ENCODE data around the gene TSSK6. TPM values are rescaled to one million over a fixed set of nuclear protein-coding genes. Genes with fewer than 3 reads are reported as not detected.

Gene TSSK6
- total RNA-seq, 2 donors from 2014 or later, result 1.5 to 3.6 TPM

- H3K4me1 ChIP-seq (ENCODE audit: control insufficient read depth in 1 of 2, low read depth in 2 of 2), result peaks cover 0 to 11% of the 10 kb centered on the region in 2 donors
- no peaks in the 10 kb centered on the region for H3K27me3 ChIP-seq (replicated peaks; ENCODE audit: insufficient read depth)
- no peaks in the 10 kb centered on the region for H3K9me3 ChIP-seq
- no peak overlapping the region for H3K4me3 ChIP-seq
- H3K36me3 ChIP-seq, result peaks cover 52% of the 10 kb centered on the region
- no peak for ATAC-seq (ENCODE audit: insufficient number of reproducible peaks, low FRiP score, low read depth)
- no peak overlapping the region for H3K27ac ChIP-seq
- TF ChIP-seq CTCF (IDR thresholded peaks at IDR 0.05), result no peak
- DNase-seq (ENCODE audit: low spot score), result no peak
Observed at GRCh38 chr19:19502808-19503602, 12.3 kb downstream of the TSSK6 start.

GRCh38 chr19:19502281-19502680, 13.1 kb downstream of the TSSK6 start:
- Histone ChIP-seq H3K36me3 (peaks cover 55% of the 10 kb centered on the region), H3K27ac (no peak overlapping the region), H3K9me3 (no peaks in the 10 kb centered on the region), H3K4me3 (no peak overlapping the region), H3K4me1 (ENCODE audit: control insufficient read depth in 1 of 2, low read depth in 2 of 2) (peaks cover 0 to 11% of the 10 kb centered on the region in 2 donors), H3K27me3 (replicated peaks; ENCODE audit: insufficient read depth) (no peaks in the 10 kb centered on the region)
- DNase-seq (ENCODE audit: low spot score) (no peak), ATAC-seq (ENCODE audit: insufficient number of reproducible peaks, low FRiP score, low read depth) (no peak)
- no peak for TF ChIP-seq CTCF (IDR thresholded peaks at IDR 0.05)

- H3K4me3 ChIP-seq, result no peak overlapping the region
- peaks cover 0 to 11% of the 10 kb centered on the region in 2 donors for H3K4me1 ChIP-seq (ENCODE audit: control insufficient read depth in 1 of 2, low read depth in 2 of 2)
- no peaks in the 10 kb centered on the region for H3K27me3 ChIP-seq (replicated peaks; ENCODE audit: insufficient read depth)
- no peak for ATAC-seq (ENCODE audit: insufficient number of reproducible peaks, low FRiP score, low read depth)
- no peaks in the 10 kb centered on the region for H3K9me3 ChIP-seq
- no peak for TF ChIP-seq CTCF (IDR thresholded peaks at IDR 0.05)
- peaks cover 58% of the 10 kb centered on the region for H3K36me3 ChIP-seq
- no peak for DNase-seq (ENCODE audit: low spot score)
- no peak overlapping the region for H3K27ac ChIP-seq
Observed at GRCh38 chr19:19501798-19502197, 13.6 kb downstream of the TSSK6 start.

GRCh38 chr19:19500975-19501644, 14.2 kb downstream of the TSSK6 start:
- Histone ChIP-seq H3K9me3 (no peaks in the 10 kb centered on the region), H3K27me3 (replicated peaks; ENCODE audit: insufficient read depth) (no peaks in the 10 kb centered on the region), H3K27ac (no peak overlapping the region), H3K4me1 (ENCODE audit: control insufficient read depth in 1 of 2, low read depth in 2 of 2) (peaks cover 0 to 4% of the 10 kb centered on the region in 2 donors), H3K36me3 (peaks cover 65% of the 10 kb centered on the region), H3K4me3 (no peak overlapping the region)
- no peak for ATAC-seq (ENCODE audit: insufficient number of reproducible peaks, low FRiP score, low read depth)
- no peak for DNase-seq (ENCODE audit: low spot score)
- no peak for TF ChIP-seq CTCF (IDR thresholded peaks at IDR 0.05)

GRCh38 chr19:19499272-19499995, 15.9 kb downstream of the TSSK6 start:
- Histone ChIP-seq H3K27ac (no peak overlapping the region), H3K4me3 (no peak overlapping the region), H3K36me3 (peaks cover 63% of the 10 kb centered on the region), H3K9me3 (no peaks in the 10 kb centered on the region), H3K4me1 (ENCODE audit: control insufficient read depth in 1 of 2, low read depth in 2 of 2) (no peaks in the 10 kb centered on the region), H3K27me3 (replicated peaks; ENCODE audit: insufficient read depth) (no peaks in the 10 kb centered on the region)
- ATAC-seq (ENCODE audit: insufficient number of reproducible peaks, low FRiP score, low read depth) (no peak), DNase-seq (ENCODE audit: low spot score) (no peak)
- TF ChIP-seq CTCF (IDR thresholded peaks at IDR 0.05), result no peak

Data from thoracic aorta (tissue), 2 donors.